ENCODE data around the gene TKT.

DNA sequence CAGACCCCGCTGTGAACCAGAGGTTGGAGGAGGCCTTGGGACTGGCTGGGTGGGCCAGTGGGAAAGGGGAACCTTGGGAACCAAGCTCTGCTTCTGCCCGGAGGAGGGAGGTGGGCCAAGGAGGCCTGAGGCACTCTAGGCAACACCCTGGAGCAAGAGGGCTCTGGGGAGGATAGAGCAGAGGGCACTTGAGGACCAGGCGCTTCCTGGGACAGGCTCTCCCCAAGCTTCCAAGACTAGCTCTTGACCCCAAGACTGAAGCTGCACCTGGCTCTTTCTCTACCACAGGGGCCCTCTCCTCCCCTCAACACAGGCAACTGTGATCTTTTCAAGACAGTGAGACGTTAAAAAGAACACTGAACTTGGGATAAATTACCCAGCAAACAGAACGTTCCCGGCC is 20.3 kb downstream of the TKT start:
- no peak for TF ChIP-seq POLR2AphosphoS5 (IDR thresholded peaks at IDR 0.05; ENCODE audit: insufficient read depth in 1 of 2, low read depth in 1 of 2)
- TF ChIP-seq, protein P1, sequence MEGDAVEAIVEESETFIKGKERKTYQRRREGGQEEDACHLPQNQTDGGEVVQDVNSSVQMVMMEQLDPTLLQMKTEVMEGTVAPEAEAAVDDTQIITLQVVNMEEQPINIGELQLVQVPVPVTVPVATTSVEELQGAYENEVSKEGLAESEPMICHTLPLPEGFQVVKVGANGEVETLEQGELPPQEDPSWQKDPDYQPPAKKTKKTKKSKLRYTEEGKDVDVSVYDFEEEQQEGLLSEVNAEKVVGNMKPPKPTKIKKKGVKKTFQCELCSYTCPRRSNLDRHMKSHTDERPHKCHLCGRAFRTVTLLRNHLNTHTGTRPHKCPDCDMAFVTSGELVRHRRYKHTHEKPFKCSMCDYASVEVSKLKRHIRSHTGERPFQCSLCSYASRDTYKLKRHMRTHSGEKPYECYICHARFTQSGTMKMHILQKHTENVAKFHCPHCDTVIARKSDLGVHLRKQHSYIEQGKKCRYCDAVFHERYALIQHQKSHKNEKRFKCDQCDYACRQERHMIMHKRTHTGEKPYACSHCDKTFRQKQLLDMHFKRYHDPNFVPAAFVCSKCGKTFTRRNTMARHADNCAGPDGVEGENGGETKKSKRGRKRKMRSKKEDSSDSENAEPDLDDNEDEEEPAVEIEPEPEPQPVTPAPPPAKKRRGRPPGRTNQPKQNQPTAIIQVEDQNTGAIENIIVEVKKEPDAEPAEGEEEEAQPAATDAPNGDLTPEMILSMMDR (IDR thresholded peaks at IDR 0.05): no peak

All from vagina (tissue), 2 donors.